ENCODE measurements around the gene LPAR1.

The LPAR1 gene

GRCh38 chr9:111036946-111037345 lies 1.3 kb downstream of the LPAR1 start:
- DNase-seq: no peak

- DNase-seq: no peak
Observed at GRCh38 chr9:111036429-111036789, 1.9 kb downstream of the LPAR1 start.

- DNase-seq: no peak
Observed at GRCh38 chr9:111035543-111036428, 2.5 kb downstream of the LPAR1 start.

- DNase-seq: no peak
Observed at GRCh38 chr9:111034898-111035539, 3.3 kb downstream of the LPAR1 start.

GRCh38 chr9:111034170-111034897 lies 3.9 kb downstream of the LPAR1 start:
- DNase-seq: no peak

GRCh38 chr9:111030492-111030891 lies 7.8 kb downstream of the LPAR1 start:
- DNase-seq: no peak

- no peak for DNase-seq
Observed at GRCh38 chr9:111029260-111029659, 9.0 kb downstream of the LPAR1 start.

GRCh38 chr9:111027798-111028197 lies 10.5 kb downstream of the LPAR1 start:
- DNase-seq: no peak

- no peak for DNase-seq
Observed at GRCh38 chr9:111023128-111023527, 15.1 kb downstream of the LPAR1 start.

- DNase-seq: no peak
Observed at GRCh38 chr9:111020594-111020993, 17.7 kb downstream of the LPAR1 start.

GRCh38 chr9:111016426-111017045 lies 21.7 kb downstream of the LPAR1 start:
- no peak for DNase-seq

GRCh38 chr9:111016016-111016415 lies 22.3 kb downstream of the LPAR1 start:
- no peak for DNase-seq

- DNase-seq: no peak
Observed at GRCh38 chr9:111013707-111014106, 24.6 kb downstream of the LPAR1 start.

GRCh38 chr9:111013250-111013649 lies 25.0 kb downstream of the LPAR1 start:
- DNase-seq: no peak

GRCh38 chr9:111008158-111009075 lies 29.9 kb downstream of the LPAR1 start:
- DNase-seq: no peak

- DNase-seq: no peak
Observed at GRCh38 chr9:111005746-111006470, 32.4 kb downstream of the LPAR1 start.

GRCh38 chr9:111004936-111005335 lies 33.3 kb downstream of the LPAR1 start:
- no peak for DNase-seq

- no peak for DNase-seq
Observed at GRCh38 chr9:111003182-111003581, 35.1 kb downstream of the LPAR1 start.

- no peak for DNase-seq
Observed at GRCh38 chr9:111001526-111001925, 36.7 kb downstream of the LPAR1 start.

GRCh38 chr9:111000202-111000601 lies 38.1 kb downstream of the LPAR1 start:
- DNase-seq: no peak

GRCh38 chr9:110999379-110999778 lies 38.9 kb downstream of the LPAR1 start:
- DNase-seq: no peak
